CD1c-positive myeloid dendritic cell (primary cell): ENCODE data around the gene HHIPL1.
A peak's percentile ranks its signal among the peaks of the same experiment; 100 is the strongest.

Experiments used
- DNase-seq: peaks from one replicate; pipeline ENCODE4 v3.0.0-alpha.2; 2016; ENCODE audit errors: extremely low spot score

HHIPL1 gene

GRCh38 chr14:99644723-99645544 is at the start of gene HHIPL1:
Gene HHIPL1 (plus strand): TSS chr14:99645129. CDS start chr14:99645208, 79 bp downstream.
- peak; percentile 4 for DNase-seq

- DNase-seq, result no peak
These were observed 49.4 kb upstream of the HHIPL1 start for GRCh38 chr14:99595524-99595923.

- no peak for DNase-seq
These were observed 48.8 kb upstream of the HHIPL1 start for GRCh38 chr14:99596071-99596627.

GRCh38 chr14:99596772-99597171 is 48.2 kb upstream of the HHIPL1 start:
- no peak for DNase-seq

- DNase-seq, result no peak
These were observed 46.9 kb upstream of the HHIPL1 start for GRCh38 chr14:99597911-99598600.

DNA sequence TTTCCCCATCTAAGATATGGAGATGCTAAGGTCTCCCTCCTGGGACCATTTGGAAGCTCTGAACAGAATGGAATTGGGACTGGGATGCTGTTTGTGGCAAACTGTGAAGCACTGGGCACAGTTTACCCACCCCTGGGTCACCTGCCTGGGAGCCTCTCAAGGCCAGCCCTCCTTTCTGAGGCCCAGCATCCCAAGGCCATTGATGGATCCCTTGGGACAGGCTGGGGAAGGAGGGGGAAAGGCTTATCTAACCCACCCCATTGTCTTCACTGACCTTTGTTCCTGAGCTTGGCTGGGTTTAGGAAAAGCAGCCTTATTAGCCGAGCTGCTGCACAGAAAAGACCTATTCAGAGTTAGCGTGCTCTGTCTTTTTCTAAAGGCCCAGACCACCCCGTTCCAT is 46.2 kb upstream of the HHIPL1 start:
- no peak for DNase-seq

GRCh38 chr14:99599393-99599792 is 45.5 kb upstream of the HHIPL1 start:
- no peak for DNase-seq

GRCh38 chr14:99600232-99600888 is 44.6 kb upstream of the HHIPL1 start:
- no peak for DNase-seq

GRCh38 chr14:99601361-99601831 is 43.5 kb upstream of the HHIPL1 start:
- DNase-seq, result no peak

GRCh38 chr14:99602054-99602787 is 42.7 kb upstream of the HHIPL1 start:
- peak; percentile 52 for DNase-seq

- DNase-seq, result no peak
These were observed 42.0 kb upstream of the HHIPL1 start for GRCh38 chr14:99602788-99603415.

GRCh38 chr14:99603471-99604277 is 41.3 kb upstream of the HHIPL1 start, which contains the start of gene CCDC85C:
Gene CCDC85C (minus strand): TSS chr14:99604207. CDS start chr14:99603959, 248 bp downstream.
- peak; percentile 19 for DNase-seq

- peak; percentile 90 for DNase-seq
These were observed 40.6 kb upstream of the HHIPL1 start for GRCh38 chr14:99604278-99604765.

GRCh38 chr14:99604766-99605298 is 40.1 kb upstream of the HHIPL1 start:
- DNase-seq, result peak; percentile 9

DNA sequence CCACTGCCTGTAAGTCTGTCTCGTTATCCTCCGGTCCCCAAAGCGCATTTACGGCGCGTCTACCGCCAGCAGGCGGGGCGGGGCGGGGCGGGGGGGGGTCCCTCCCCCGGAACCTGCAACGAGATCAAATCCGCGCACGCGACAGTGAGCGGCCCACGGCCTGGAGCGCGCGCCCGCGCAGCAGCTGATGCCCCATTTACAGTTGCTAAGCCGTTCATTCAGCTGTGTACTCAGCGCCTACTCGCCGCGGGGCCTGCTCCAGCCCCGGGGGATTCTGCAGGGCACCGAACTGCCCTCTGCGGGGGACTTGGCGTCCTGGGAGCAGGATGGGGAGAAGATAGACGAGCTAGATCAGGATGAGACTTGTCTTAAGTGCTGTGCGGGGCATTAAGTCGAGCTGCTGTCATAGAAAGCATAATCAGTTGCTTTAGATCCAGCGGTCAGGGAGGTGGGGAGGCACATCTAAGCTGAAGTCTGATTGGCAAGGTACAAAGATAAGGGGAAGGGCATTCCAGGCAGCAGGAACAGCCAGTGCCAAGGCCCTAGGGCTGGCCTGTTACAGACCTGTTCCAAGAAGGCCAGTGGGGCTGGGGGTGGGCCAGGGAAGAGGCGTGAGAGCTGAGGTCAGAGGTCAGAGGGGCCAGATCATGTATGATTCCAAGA is 39.5 kb upstream of the HHIPL1 start:
- peak; percentile 73 for DNase-seq

GRCh38 chr14:99606359-99606758 is 38.6 kb upstream of the HHIPL1 start:
- DNase-seq, result no peak

GRCh38 chr14:99608591-99608990 is 36.3 kb upstream of the HHIPL1 start:
- DNase-seq, result no peak

- DNase-seq, result no peak
These were observed 35.4 kb upstream of the HHIPL1 start for GRCh38 chr14:99609245-99610170.
